ENCODE results near the gene TRAPPC2L.
"Not testable (repeated sequence)": the region's sequence is repeated elsewhere in the genome, so short reads cannot be mapped to it uniquely, and the experiment has no call there.

The TRAPPC2L gene

GRCh38 chr16:88886845-88887521 is 30.1 kb downstream of the TRAPPC2L start:
- Histone ChIP-seq H3K27ac (replicated peaks) (no peak overlapping the region), H3K4me3 (replicated peaks; ENCODE audit: insufficient read depth, low read length) (no peak overlapping the region), H3K27me3 (ENCODE audit: insufficient read depth, poor library complexity, severe bottlenecking) (no peaks in the 10 kb centered on the region)
- TF ChIP-seq GABPA (IDR thresholded peaks at IDR 0.05; ENCODE audit: low read depth) (no peak), SPI1 (IDR thresholded peaks at IDR 0.05; ENCODE audit: borderline replicate concordance, low read depth) (no peak), CTCF (IDR thresholded peaks at IDR 0.05; ENCODE audit: insufficient read depth, low read length) (no peak), POLR2AphosphoS5 (IDR thresholded peaks at IDR 0.05; ENCODE audit: low read depth) (no peak)
- TF ChIP-seq, protein P1, sequence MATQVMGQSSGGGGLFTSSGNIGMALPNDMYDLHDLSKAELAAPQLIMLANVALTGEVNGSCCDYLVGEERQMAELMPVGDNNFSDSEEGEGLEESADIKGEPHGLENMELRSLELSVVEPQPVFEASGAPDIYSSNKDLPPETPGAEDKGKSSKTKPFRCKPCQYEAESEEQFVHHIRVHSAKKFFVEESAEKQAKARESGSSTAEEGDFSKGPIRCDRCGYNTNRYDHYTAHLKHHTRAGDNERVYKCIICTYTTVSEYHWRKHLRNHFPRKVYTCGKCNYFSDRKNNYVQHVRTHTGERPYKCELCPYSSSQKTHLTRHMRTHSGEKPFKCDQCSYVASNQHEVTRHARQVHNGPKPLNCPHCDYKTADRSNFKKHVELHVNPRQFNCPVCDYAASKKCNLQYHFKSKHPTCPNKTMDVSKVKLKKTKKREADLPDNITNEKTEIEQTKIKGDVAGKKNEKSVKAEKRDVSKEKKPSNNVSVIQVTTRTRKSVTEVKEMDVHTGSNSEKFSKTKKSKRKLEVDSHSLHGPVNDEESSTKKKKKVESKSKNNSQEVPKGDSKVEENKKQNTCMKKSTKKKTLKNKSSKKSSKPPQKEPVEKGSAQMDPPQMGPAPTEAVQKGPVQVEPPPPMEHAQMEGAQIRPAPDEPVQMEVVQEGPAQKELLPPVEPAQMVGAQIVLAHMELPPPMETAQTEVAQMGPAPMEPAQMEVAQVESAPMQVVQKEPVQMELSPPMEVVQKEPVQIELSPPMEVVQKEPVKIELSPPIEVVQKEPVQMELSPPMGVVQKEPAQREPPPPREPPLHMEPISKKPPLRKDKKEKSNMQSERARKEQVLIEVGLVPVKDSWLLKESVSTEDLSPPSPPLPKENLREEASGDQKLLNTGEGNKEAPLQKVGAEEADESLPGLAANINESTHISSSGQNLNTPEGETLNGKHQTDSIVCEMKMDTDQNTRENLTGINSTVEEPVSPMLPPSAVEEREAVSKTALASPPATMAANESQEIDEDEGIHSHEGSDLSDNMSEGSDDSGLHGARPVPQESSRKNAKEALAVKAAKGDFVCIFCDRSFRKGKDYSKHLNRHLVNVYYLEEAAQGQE (IDR thresholded peaks at IDR 0.05; ENCODE audit: insufficient replicate concordance, low read depth), result no peak
- no peak for DNase-seq (ENCODE audit: low read depth in 1 of 2, low spot score in 1 of 2)

GRCh38 chr16:88888057-88888456 is 31.1 kb downstream of the TRAPPC2L start:
- Histone ChIP-seq H3K27me3 (ENCODE audit: insufficient read depth, poor library complexity, severe bottlenecking) (no peaks in the 10 kb centered on the region), H3K27ac (replicated peaks) (no peak overlapping the region), H3K4me3 (replicated peaks; ENCODE audit: insufficient read depth, low read length) (no peak overlapping the region)
- TF ChIP-seq GABPA (IDR thresholded peaks at IDR 0.05; ENCODE audit: low read depth) (no peak), POLR2AphosphoS5 (IDR thresholded peaks at IDR 0.05; ENCODE audit: low read depth) (no peak), SPI1 (IDR thresholded peaks at IDR 0.05; ENCODE audit: borderline replicate concordance, low read depth) (no peak), CTCF (IDR thresholded peaks at IDR 0.05; ENCODE audit: insufficient read depth, low read length) (no peak)
- TF ChIP-seq, protein P1 (IDR thresholded peaks at IDR 0.05; ENCODE audit: insufficient replicate concordance, low read depth), result no peak
- DNase-seq (ENCODE audit: low read depth in 1 of 2, low spot score in 1 of 2), result no peak

- Histone ChIP-seq H3K27ac (replicated peaks) (no peak overlapping the region), H3K4me3 (replicated peaks; ENCODE audit: insufficient read depth, low read length) (no peak overlapping the region), H3K27me3 (ENCODE audit: insufficient read depth, poor library complexity, severe bottlenecking) (no peaks in the 10 kb centered on the region)
- TF ChIP-seq POLR2AphosphoS5 (IDR thresholded peaks at IDR 0.05; ENCODE audit: low read depth) (no peak), CTCF (IDR thresholded peaks at IDR 0.05; ENCODE audit: insufficient read depth, low read length) (no peak), GABPA (IDR thresholded peaks at IDR 0.05; ENCODE audit: low read depth) (no peak), SPI1 (IDR thresholded peaks at IDR 0.05; ENCODE audit: borderline replicate concordance, low read depth) (no peak)
- TF ChIP-seq, protein P1 (IDR thresholded peaks at IDR 0.05; ENCODE audit: insufficient replicate concordance, low read depth), result no peak
- DNase-seq (ENCODE audit: low read depth in 1 of 2, low spot score in 1 of 2), result no peak
Observed at GRCh38 chr16:88888461-88889387, 31.8 kb downstream of the TRAPPC2L start.

GRCh38 chr16:88889702-88890352 is 32.9 kb downstream of the TRAPPC2L start:
- DNase-seq (ENCODE audit: low read depth in 1 of 2, low spot score in 1 of 2); H3K27ac ChIP-seq (replicated peaks); H3K4me3 ChIP-seq (replicated peaks; ENCODE audit: insufficient read depth, low read length); H3K27me3 ChIP-seq (ENCODE audit: insufficient read depth, poor library complexity, severe bottlenecking): not testable (repeated sequence)

Data from HL-60 (cell line).